Kidney epithelial cell (primary cell): Measurements from ENCODE around the gene CBFA2T3. TPM values are rescaled to one million over a fixed set of nuclear protein-coding genes. Genes with fewer than 3 reads are reported as not detected.
"Not testable (repeated sequence)": the region's sequence is repeated elsewhere in the genome, so short reads cannot be mapped to it uniquely, and the experiment has no call there.

Experiments
- DNase-seq: peaks from one replicate; pipeline ENCODE4 v3.0.0-alpha.2; 2010; ENCODE audit warnings: low read depth
- H3K27me3 ChIP-seq: 2 replicates; pipeline ENCODE4 v1.6.0; 2011; ENCODE audit warnings: low read length; ENCODE audit not compliant: control insufficient read depth, insufficient read depth
- H3K36me3 ChIP-seq: 2 replicates; pipeline ENCODE4 v1.5.1; 2011; ENCODE audit warnings: low read length; ENCODE audit not compliant: control insufficient read depth, insufficient read depth
- H3K4me3 ChIP-seq: 2 replicates; pipeline ENCODE4 v1.5.1; 2011; ENCODE audit warnings: low read depth, mild to moderate bottlenecking, control low read depth, low read length
- CTCF ChIP-seq: IDR thresholded peaks from 2 replicates; pipeline ENCODE4 v1.5.1; 2011; ENCODE audit warnings: mild to moderate bottlenecking, moderate library complexity, low read length, control low read depth, inconsistent platforms; ENCODE audit not compliant: insufficient read depth, poor library complexity, severe bottlenecking
- total RNA-seq: library from RNA; depleted of rRNA; stranded (reverse); fragments of >200 nt; gene quantifications from 2 replicates; pipeline ENCODE4 v1.2.3, GENCODE V29; 2015

Gene CBFA2T3
- total RNA-seq, 1 donor from 2014 or later = 0.63 TPM

GRCh38 chr16:89004209-89004831 is 27.3 kb upstream of the CBFA2T3 start:
- Histone ChIP-seq H3K36me3 (no peaks in the 10 kb centered on the region), H3K4me3 (no peak overlapping the region), H3K27me3 (peaks cover 21% of the 10 kb centered on the region)
- DNase-seq = no peak
- TF ChIP-seq CTCF = no peak

- Histone ChIP-seq H3K36me3 (no peaks in the 10 kb centered on the region), H3K4me3 (no peak overlapping the region), H3K27me3 (peaks cover 21% of the 10 kb centered on the region)
- DNase-seq = no peak
- no peak for TF ChIP-seq CTCF
These were observed 26.8 kb upstream of the CBFA2T3 start for GRCh38 chr16:89003831-89004208.

DNA sequence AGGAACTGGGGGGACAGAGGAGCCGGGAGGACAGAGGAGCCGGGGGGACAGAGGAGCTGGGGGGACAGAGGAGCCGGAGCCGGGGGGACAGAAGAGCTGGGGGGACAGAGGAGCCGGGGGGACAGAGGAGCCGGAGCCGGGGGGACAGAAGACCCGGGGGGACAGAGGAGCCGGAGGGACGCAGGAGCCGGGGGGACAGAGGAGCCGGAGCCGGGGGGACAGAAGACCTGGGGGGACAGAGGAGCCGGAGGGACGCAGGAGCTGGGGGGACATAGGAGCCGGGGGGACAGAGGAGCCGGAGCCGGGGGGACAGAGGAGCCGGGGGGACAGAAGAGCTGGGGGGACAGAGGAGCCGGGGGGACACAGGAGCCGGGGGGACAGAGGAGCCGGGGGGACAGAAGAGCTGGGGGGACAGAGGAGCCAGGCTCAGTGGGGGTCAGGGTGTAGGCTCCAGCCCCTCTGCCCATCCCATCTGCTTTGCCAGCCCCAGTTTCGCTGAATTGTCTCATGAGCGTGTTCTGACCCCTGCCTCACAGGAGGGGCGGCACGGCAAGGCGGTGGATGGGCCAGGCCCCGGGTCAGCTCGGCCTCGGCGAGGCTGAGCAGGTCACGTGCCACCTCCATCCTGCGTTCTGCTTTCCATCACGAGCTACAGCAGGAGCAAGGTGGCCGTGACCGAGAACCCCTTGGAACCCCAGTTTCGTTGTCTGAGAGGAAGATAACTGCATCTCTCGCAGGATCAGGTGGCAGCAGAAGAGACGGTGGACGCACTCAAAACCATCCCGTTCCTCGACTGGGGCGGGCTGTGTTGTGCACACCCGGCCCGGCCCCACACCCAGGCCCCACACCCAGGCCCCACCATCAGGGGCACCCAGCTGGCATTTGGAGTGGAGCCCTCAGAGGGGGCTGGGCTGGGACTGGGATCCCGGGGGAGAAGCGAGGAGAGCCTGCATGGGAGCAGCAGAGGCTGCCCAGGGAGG is 26.1 kb upstream of the CBFA2T3 start:
- H3K27me3 ChIP-seq = peaks cover 21% of the 10 kb centered on the region
- H3K36me3 ChIP-seq = no peaks in the 10 kb centered on the region
- H3K4me3 ChIP-seq = no peak overlapping the region
- no peak for DNase-seq
- TF ChIP-seq CTCF = no peak

- peaks cover 21% of the 10 kb centered on the region for H3K27me3 ChIP-seq
- not testable (repeated sequence) for H3K36me3 ChIP-seq, H3K4me3 ChIP-seq, DNase-seq
These were observed 25.1 kb upstream of the CBFA2T3 start for GRCh38 chr16:89002081-89002480.

DNA sequence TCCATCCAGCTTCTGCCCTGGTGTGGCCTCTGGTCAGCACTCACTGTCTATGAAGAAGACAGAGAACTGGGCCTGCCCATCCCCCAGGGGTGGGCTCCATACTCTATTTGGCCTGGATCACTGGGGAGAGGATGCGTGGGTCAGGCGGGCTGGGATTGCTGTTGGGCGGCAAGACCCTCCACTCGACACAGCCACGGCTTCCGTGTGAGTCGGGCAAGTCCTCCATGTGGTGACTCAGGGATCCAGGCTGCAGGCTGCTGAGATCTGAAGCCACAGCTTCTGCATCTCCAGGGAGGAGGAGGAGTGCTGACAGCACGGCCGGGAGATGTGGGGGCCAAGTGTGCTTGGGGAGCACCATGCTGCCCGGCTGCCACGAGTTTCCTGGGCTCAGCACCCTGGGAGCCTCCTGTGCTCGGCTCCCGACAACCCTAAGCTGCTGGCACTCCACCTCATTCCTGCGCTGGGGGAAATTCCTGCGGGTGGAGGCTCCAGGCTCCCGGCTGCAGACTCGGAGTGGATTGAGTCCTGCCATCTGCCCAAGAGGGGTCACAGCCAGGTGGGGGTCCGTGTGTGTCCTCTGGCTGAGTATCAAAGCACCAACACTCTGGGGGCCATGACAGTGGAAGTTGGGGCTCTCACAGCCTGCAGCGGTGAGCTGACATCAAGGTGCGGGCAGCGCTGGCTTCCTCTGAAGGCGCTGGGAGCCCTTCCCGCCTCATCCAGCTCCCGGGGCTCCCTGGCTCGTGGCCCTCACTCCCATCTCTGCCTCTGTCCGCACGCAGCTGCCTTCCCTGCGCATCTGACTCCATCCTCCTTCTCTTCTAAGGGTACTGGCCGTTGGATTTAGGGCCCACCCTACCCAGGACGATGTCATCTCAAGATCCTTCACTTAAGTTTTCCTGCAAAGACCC is 24.4 kb upstream of the CBFA2T3 start:
- TF ChIP-seq CTCF = no peak
- Histone ChIP-seq H3K36me3 (no peaks in the 10 kb centered on the region), H3K27me3 (peaks cover 21% of the 10 kb centered on the region), H3K4me3 (no peak overlapping the region)
- no peak for DNase-seq
